GM23338 (cell line): Measurements from ENCODE around the gene MOSMO. TPM values are rescaled to one million over a fixed set of nuclear protein-coding genes. Genes with fewer than 3 reads are reported as not detected.

Experiments
- ATAC-seq: fragments of 200-7000 bp; cut with Tn5 transposase; 3 replicates; pipeline ENCODE4 v1.9.1; 2020
- DNase-seq: peaks from one replicate; pipeline ENCODE4 v3.0.0-alpha.2; 2015; ENCODE audit warnings: low spot score
- H2AFZ ChIP-seq: fragments of 200-600 bp; sonication (generic); 2 replicates; pipeline ENCODE4 v1.8.0; 2016; ENCODE audit warnings: antibody characterized with exemption, mild to moderate bottlenecking, moderate library complexity
- H3F3A ChIP-seq: fragments of 200-600 bp; sonication (generic); replicated peaks from 2 replicates; pipeline ENCODE4 v1.8.0; 2017; ENCODE audit warnings: antibody characterized with exemption, mixed run types, low read depth
- H3K27ac ChIP-seq: fragments of 200-600 bp; sonication (generic); 2 replicates; pipeline ENCODE4 v1.6.1; 2016; ENCODE audit warnings: low read depth
- H3K27me3 ChIP-seq: fragments of 200-600 bp; sonication (generic); 2 replicates; pipeline ENCODE4 v1.8.0; 2016; ENCODE audit warnings: mild to moderate bottlenecking, mixed run types, moderate library complexity; ENCODE audit not compliant: insufficient read depth
- H3K36me3 ChIP-seq: fragments of 200-600 bp; sonication (generic); 2 replicates; pipeline ENCODE4 v1.8.0; 2016; ENCODE audit warnings: mild to moderate bottlenecking; ENCODE audit not compliant: insufficient read depth
- H3K4me1 ChIP-seq: fragments of 200-600 bp; sonication (generic); 2 replicates; pipeline ENCODE4 v1.8.0; 2016; ENCODE audit warnings: mild to moderate bottlenecking, moderate library complexity; ENCODE audit not compliant: insufficient read depth
- H3K4me2 ChIP-seq: fragments of 200-600 bp; sonication (generic); 2 replicates; pipeline ENCODE4 v1.7.1; 2017; ENCODE audit warnings: mixed run types
- H3K4me3 ChIP-seq: fragments of 200-600 bp; sonication (generic); 2 replicates; pipeline ENCODE4 v1.6.1; 2016; ENCODE audit warnings: mixed run types
- H3K79me2 ChIP-seq: fragments of 200-600 bp; sonication (generic); replicated peaks from 2 replicates; pipeline ENCODE4 v1.8.0; 2017; ENCODE audit warnings: mild to moderate bottlenecking; ENCODE audit not compliant: insufficient read depth
- H3K9me2 ChIP-seq: fragments of 200-600 bp; sonication (generic); 2 replicates; pipeline ENCODE4 v1.8.0; 2017; ENCODE audit not compliant: insufficient read depth
- H4K20me1 ChIP-seq: fragments of 200-600 bp; sonication (generic); replicated peaks from 2 replicates; pipeline ENCODE4 v1.8.0; 2017; ENCODE audit warnings: mild to moderate bottlenecking; ENCODE audit not compliant: insufficient read depth
- H3K27ac Mint-ChIP-seq: 2 replicates; pipeline ENCODE4 v1.8.0; 2020; ENCODE audit warnings: inconsistent platforms, mild to moderate bottlenecking, moderate library complexity, mixed read lengths
- H3K27me3 Mint-ChIP-seq: 3 replicates; pipeline ENCODE4 v1.8.0; 2022; ENCODE audit warnings: low read depth, mild to moderate bottlenecking, moderate library complexity, mixed read lengths, inconsistent platforms; ENCODE audit not compliant: insufficient read depth, poor library complexity
- H3K36me3 Mint-ChIP-seq: 3 replicates; pipeline ENCODE4 v1.8.0; 2021; ENCODE audit warnings: low read depth, mild to moderate bottlenecking, inconsistent platforms, moderate library complexity, mixed read lengths
- H3K4me1 Mint-ChIP-seq: 3 replicates; pipeline ENCODE4 v1.8.0; 2020; ENCODE audit warnings: mild to moderate bottlenecking, inconsistent platforms, mixed read lengths
- H3K4me3 Mint-ChIP-seq: 3 replicates; pipeline ENCODE4 v1.8.0; 2021; ENCODE audit warnings: moderate library complexity, mild to moderate bottlenecking, inconsistent platforms, mixed read lengths
- H3K9me3 Mint-ChIP-seq: 3 replicates; pipeline ENCODE4 v1.8.0; 2020; ENCODE audit warnings: moderate library complexity, mild to moderate bottlenecking, inconsistent platforms, mixed read lengths
- CTCF ChIP-seq, 2 experiments: fragments of 200-600 bp in 1 of 2; sonication (generic) in 1 of 2; conservative IDR thresholded peaks; 2 replicates each; pipeline versions ENCODE4 v1.5.1 to v1.6.1; 2016 to 2017; ENCODE audit warnings: antibody characterized with exemption in 2 of 2, low read depth in 2 of 2, mild to moderate bottlenecking in 2 of 2, moderate library complexity in 1 of 2
- ETS1 ChIP-seq: IDR thresholded peaks from 2 replicates; pipeline ENCODE4 v1.6.1; 2016; ENCODE audit warnings: antibody characterized with exemption
- EZH2 ChIP-seq: fragments of 200-600 bp; sonication (generic); IDR thresholded peaks from one replicate; pipeline ENCODE4 v1.8.0; 2017; ENCODE audit warnings: antibody characterized with exemption, mild to moderate bottlenecking, low read depth; ENCODE audit not compliant: unreplicated experiment
- EZH2phosphoT487 ChIP-seq: fragments of 200-600 bp; sonication (generic); IDR thresholded peaks from one replicate; pipeline ENCODE4 v1.8.1; 2018; ENCODE audit warnings: antibody characterized with exemption; ENCODE audit not compliant: unreplicated experiment
- JUNB ChIP-seq: IDR thresholded peaks from one replicate; pipeline ENCODE4 v1.6.1; 2016; ENCODE audit warnings: antibody characterized with exemption; ENCODE audit not compliant: unreplicated experiment
- POLR2AphosphoS5 ChIP-seq: IDR thresholded peaks from 2 replicates; pipeline ENCODE4 v1.6.1; 2016; ENCODE audit warnings: antibody characterized with exemption, low read depth
- REST ChIP-seq: IDR thresholded peaks from one replicate; pipeline ENCODE4 v1.6.1; 2018; ENCODE audit warnings: antibody characterized with exemption; ENCODE audit not compliant: unreplicated experiment
- ZNF114 ChIP-seq: fragments of 250-450 bp; sonication (Bioruptor Pico); IDR thresholded peaks from 2 replicates; pipeline ENCODE4 v1.5.0; 2020; ENCODE audit warnings: mild to moderate bottlenecking, moderate library complexity
- ZNF331 ChIP-seq: fragments of 250-450 bp; sonication (Bioruptor Pico); IDR thresholded peaks from 2 replicates; pipeline ENCODE4 v1.5.0; 2020; ENCODE audit warnings: low read depth, mild to moderate bottlenecking, moderate library complexity
- polyA plus RNA-seq: library from polyadenylated mRNA; unstranded; fragments of >200 nt; fragmentation: Nextera tagmentation; extraction: Ambion mirVana; gene quantifications from 2 replicates; pipeline ENCODE4 v1.2.1, GENCODE V29; 2016
- total RNA-seq: library from RNA; depleted of rRNA; stranded (reverse); fragments of >200 nt; shearing (Covaris generic); gene quantifications from 2 replicates; pipeline ENCODE4 v1.2.3, GENCODE V29; 2014
- TF ChIP-seq, protein P1 (sequence below): fragments of 250-450 bp; sonication (Bioruptor Pico); IDR thresholded peaks from 2 replicates; pipeline ENCODE4 v1.5.0; 2020; ENCODE audit warnings: mild to moderate bottlenecking, moderate library complexity

MOSMO gene
- total and polyA plus RNA-seq, 2 experiments from 2014 or later, result 8.7 to 19.2 TPM

DNA sequence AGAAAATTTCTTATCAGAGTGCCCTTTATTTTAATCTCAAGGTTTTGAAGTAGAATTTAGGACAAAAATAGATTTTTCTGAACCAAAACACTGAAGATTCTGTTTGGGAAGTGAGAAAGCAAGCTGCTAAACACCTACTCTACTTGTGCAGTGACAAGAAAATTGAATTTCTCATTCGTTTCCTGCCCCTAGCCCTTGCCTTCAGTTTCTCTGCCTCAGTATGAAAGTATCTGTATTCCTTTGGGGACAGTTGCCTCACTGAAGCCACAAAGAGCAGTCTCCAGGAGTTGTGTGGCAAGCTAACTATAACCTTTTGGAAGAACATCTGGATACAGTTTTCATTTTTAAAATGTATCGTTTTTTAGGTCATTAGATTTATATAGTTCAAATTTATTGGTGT lies 19.7 kb downstream of the MOSMO start (continued):
- TF ChIP-seq, protein P1, sequence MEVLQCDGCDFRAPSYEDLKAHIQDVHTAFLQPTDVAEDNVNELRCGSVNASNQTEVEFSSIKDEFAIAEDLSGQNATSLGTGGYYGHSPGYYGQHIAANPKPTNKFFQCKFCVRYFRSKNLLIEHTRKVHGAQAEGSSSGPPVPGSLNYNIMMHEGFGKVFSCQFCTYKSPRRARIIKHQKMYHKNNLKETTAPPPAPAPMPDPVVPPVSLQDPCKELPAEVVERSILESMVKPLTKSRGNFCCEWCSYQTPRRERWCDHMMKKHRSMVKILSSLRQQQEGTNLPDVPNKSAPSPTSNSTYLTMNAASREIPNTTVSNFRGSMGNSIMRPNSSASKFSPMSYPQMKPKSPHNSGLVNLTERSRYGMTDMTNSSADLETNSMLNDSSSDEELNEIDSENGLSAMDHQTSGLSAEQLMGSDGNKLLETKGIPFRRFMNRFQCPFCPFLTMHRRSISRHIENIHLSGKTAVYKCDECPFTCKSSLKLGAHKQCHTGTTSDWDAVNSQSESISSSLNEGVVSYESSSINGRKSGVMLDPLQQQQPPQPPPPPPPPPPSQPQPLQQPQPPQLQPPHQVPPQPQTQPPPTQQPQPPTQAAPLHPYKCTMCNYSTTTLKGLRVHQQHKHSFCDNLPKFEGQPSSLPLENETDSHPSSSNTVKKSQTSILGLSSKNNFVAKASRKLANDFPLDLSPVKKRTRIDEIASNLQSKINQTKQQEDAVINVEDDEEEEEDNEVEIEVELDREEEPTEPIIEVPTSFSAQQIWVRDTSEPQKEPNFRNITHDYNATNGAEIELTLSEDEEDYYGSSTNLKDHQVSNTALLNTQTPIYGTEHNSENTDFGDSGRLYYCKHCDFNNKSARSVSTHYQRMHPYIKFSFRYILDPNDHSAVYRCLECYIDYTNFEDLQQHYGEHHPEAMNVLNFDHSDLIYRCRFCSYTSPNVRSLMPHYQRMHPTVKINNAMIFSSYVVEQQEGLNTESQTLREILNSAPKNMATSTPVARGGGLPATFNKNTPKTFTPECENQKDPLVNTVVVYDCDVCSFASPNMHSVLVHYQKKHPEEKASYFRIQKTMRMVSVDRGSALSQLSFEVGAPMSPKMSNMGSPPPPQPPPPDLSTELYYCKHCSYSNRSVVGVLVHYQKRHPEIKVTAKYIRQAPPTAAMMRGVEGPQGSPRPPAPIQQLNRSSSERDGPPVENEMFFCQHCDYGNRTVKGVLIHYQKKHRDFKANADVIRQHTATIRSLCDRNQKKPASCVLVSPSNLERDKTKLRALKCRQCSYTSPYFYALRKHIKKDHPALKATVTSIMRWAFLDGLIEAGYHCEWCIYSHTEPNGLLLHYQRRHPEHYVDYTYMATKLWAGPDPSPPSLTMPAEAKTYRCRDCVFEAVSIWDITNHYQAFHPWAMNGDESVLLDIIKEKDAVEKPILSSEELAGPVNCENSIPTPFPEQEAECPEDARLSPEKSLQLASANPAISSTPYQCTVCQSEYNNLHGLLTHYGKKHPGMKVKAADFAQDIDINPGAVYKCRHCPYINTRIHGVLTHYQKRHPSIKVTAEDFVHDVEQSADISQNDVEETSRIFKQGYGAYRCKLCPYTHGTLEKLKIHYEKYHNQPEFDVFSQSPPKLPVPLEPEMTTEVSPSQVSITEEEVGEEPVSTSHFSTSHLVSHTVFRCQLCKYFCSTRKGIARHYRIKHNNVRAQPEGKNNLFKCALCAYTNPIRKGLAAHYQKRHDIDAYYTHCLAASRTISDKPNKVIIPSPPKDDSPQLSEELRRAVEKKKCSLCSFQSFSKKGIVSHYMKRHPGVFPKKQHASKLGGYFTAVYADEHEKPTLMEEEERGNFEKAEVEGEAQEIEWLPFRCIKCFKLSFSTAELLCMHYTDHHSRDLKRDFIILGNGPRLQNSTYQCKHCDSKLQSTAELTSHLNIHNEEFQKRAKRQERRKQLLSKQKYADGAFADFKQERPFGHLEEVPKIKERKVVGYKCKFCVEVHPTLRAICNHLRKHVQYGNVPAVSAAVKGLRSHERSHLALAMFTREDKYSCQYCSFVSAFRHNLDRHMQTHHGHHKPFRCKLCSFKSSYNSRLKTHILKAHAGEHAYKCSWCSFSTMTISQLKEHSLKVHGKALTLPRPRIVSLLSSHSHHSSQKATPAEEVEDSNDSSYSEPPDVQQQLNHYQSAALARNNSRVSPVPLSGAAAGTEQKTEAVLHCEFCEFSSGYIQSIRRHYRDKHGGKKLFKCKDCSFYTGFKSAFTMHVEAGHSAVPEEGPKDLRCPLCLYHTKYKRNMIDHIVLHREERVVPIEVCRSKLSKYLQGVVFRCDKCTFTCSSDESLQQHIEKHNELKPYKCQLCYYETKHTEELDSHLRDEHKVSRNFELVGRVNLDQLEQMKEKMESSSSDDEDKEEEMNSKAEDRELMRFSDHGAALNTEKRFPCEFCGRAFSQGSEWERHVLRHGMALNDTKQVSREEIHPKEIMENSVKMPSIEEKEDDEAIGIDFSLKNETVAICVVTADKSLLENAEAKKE, result no peak

DNA sequence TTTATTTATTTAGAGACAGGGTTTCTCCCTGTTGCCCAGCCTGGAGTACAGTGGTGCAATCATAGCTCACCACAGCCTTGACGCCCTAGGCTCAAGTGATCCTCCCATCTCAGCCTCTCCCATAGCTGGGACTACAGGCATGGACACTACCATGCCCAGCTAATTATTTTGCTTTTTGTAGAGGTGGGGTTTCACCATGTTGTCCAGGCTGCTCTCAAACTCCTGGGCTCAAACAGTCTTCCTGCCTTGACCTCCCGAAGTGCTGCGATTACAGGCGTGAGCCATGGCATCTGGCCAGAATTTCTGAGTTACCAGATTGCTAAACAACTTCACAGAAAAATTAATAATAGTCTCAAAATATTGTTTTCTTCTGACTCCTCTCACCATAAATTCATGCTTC lies 21.7 kb downstream of the MOSMO start:
- Histone ChIP-seq H3K4me1 (no peaks in the 10 kb centered on the region), H2AFZ (no peak overlapping the region), H3K27me3 (no peaks in the 10 kb centered on the region), H3K27ac (no peak overlapping the region), H3K36me3 (no peaks in the 10 kb centered on the region), H3F3A (no peaks in the 10 kb centered on the region), H3K79me2 (peaks cover 44% of the 10 kb centered on the region), H3K4me2 (no peak overlapping the region), H3K9me2 (no peaks in the 10 kb centered on the region), H4K20me1 (0 out of 2 replicates have a peak, but pooled peaks cover 3% of the 10 kb centered on the region), H3K4me3 (no peak overlapping the region)
- no peak overlapping the region for H3K27ac Mint-ChIP-seq
- DNase-seq, result no peak
- TF ChIP-seq POLR2AphosphoS5, result no peak
- TF ChIP-seq ETS1, result no peak
- TF ChIP-seq JUNB, result no peak
- no peak for TF ChIP-seq REST
- no peak for TF ChIP-seq EZH2
- TF ChIP-seq ZNF331, result no peak
- TF ChIP-seq EZH2phosphoT487, result no peak
- no peak for TF ChIP-seq ZNF114 (CRISPR knock-in tag)
- TF ChIP-seq CTCF (conservative IDR thresholded peaks at IDR 0.05; ENCODE audit: low read depth in 2 of 2), result no peak
- H3K9me3 Mint-ChIP-seq, result no peaks in the 10 kb centered on the region; the same call in 2 of the 3 replicates
- H3K4me3 Mint-ChIP-seq, result no peak overlapping the region
- H3K36me3 Mint-ChIP-seq, result peaks cover 6% of the 10 kb centered on the region; the same call in 2 of the 3 replicates
- no peaks in the 10 kb centered on the region for H3K27me3 Mint-ChIP-seq
- ATAC-seq, result no peak
- H3K4me1 Mint-ChIP-seq, result peaks cover 3% of the 10 kb centered on the region; the same call in 1 of the 3 replicates
